Measurements from ENCODE around the gene GARNL3. TPM values are rescaled to one million over a fixed set of nuclear protein-coding genes. Genes with fewer than 3 reads are reported as not detected.

The GARNL3 gene
- total and polyA plus RNA-seq, 2 experiments from 2014 or later = 9.5 to 10.5 TPM

GRCh38 chr9:127273326-127273725 is 8.8 kb downstream of the GARNL3 start:
- no peak for DNase-seq (ENCODE audit: low spot score)
- Histone ChIP-seq H3K4me3 (no peak overlapping the region), H3K36me3 (replicated peaks; ENCODE audit: insufficient read depth, low read depth) (no peaks in the 10 kb centered on the region), H4K20me1 (ENCODE audit: insufficient read depth, poor library complexity, severe bottlenecking) (no peaks in the 10 kb centered on the region), H2AFZ (no peak overlapping the region), H3K27ac (no peak overlapping the region), H3K9me3 (ENCODE audit: low read depth) (no peaks in the 10 kb centered on the region), H3K79me2 (no peaks in the 10 kb centered on the region), H3K4me1 (ENCODE audit: insufficient read depth) (no peaks in the 10 kb centered on the region), H3K4me2 (no peak overlapping the region), H3K9me2 (replicated peaks; ENCODE audit: insufficient read depth) (no peaks in the 10 kb centered on the region), H3K27me3 (no peaks in the 10 kb centered on the region)
- TF ChIP-seq CTCF (IDR thresholded peaks at IDR 0.05; ENCODE audit: poor library complexity) = no peak
- TF ChIP-seq EZH2phosphoT487 (IDR thresholded peaks at IDR 0.05; ENCODE audit: low read depth, severe bottlenecking, unreplicated experiment) = no peak
- TF ChIP-seq EZH2 (IDR thresholded peaks at IDR 0.05; ENCODE audit: borderline replicate concordance) = no peak
- 75% methylated on average over 3 of the region's 3 CpGs for WGBS (ENCODE audit: low lambda C conversion rate, missing lambda C conversion rate)

- TF ChIP-seq EZH2phosphoT487 (IDR thresholded peaks at IDR 0.05; ENCODE audit: low read depth, severe bottlenecking, unreplicated experiment) = no peak
- no peak for TF ChIP-seq EZH2 (IDR thresholded peaks at IDR 0.05; ENCODE audit: borderline replicate concordance)
- TF ChIP-seq CTCF (IDR thresholded peaks at IDR 0.05; ENCODE audit: poor library complexity) = no peak
- Histone ChIP-seq H3K9me3 (ENCODE audit: low read depth) (no peaks in the 10 kb centered on the region), H3K36me3 (replicated peaks; ENCODE audit: insufficient read depth, low read depth) (no peaks in the 10 kb centered on the region), H3K4me2 (no peak overlapping the region), H3K27ac (no peak overlapping the region), H3K4me1 (ENCODE audit: insufficient read depth) (peaks cover 4% of the 10 kb centered on the region), H4K20me1 (ENCODE audit: insufficient read depth, poor library complexity, severe bottlenecking) (no peaks in the 10 kb centered on the region), H3K27me3 (no peaks in the 10 kb centered on the region), H3K79me2 (no peaks in the 10 kb centered on the region), H3K9me2 (replicated peaks; ENCODE audit: insufficient read depth) (no peaks in the 10 kb centered on the region), H3K4me3 (no peak overlapping the region), H2AFZ (no peak overlapping the region)
- DNase-seq (ENCODE audit: low spot score) = no peak
- WGBS (ENCODE audit: low lambda C conversion rate, missing lambda C conversion rate) = 50% methylated on average over 2 of the region's 2 CpGs
Observed at GRCh38 chr9:127277099-127277498, 12.5 kb downstream of the GARNL3 start.

GRCh38 chr9:127277770-127278169 is 13.2 kb downstream of the GARNL3 start:
- Histone ChIP-seq H3K9me2 (replicated peaks; ENCODE audit: insufficient read depth) (no peaks in the 10 kb centered on the region), H3K36me3 (replicated peaks; ENCODE audit: insufficient read depth, low read depth) (no peaks in the 10 kb centered on the region), H3K4me1 (ENCODE audit: insufficient read depth) (peaks cover 4% of the 10 kb centered on the region), H3K27ac (no peak overlapping the region), H4K20me1 (ENCODE audit: insufficient read depth, poor library complexity, severe bottlenecking) (no peaks in the 10 kb centered on the region), H3K4me2 (no peak overlapping the region), H3K4me3 (no peak overlapping the region), H3K27me3 (no peaks in the 10 kb centered on the region), H2AFZ (no peak overlapping the region), H3K79me2 (no peaks in the 10 kb centered on the region), H3K9me3 (ENCODE audit: low read depth) (no peaks in the 10 kb centered on the region)
- WGBS (ENCODE audit: low lambda C conversion rate, missing lambda C conversion rate) = 97% methylated on average over 1 of the region's 1 CpG
- TF ChIP-seq EZH2phosphoT487 (IDR thresholded peaks at IDR 0.05; ENCODE audit: low read depth, severe bottlenecking, unreplicated experiment) (no peak), CTCF (IDR thresholded peaks at IDR 0.05; ENCODE audit: poor library complexity) (no peak), EZH2 (IDR thresholded peaks at IDR 0.05; ENCODE audit: borderline replicate concordance) (no peak)
- DNase-seq (ENCODE audit: low spot score) = no peak

- no peaks in the 10 kb centered on the region for H3K27me3 ChIP-seq
- peaks cover 4% of the 10 kb centered on the region for H3K4me1 ChIP-seq (ENCODE audit: insufficient read depth)
- TF ChIP-seq EZH2phosphoT487 (IDR thresholded peaks at IDR 0.05; ENCODE audit: low read depth, severe bottlenecking, unreplicated experiment) (no peak), EZH2 (IDR thresholded peaks at IDR 0.05; ENCODE audit: borderline replicate concordance) (no peak), CTCF (IDR thresholded peaks at IDR 0.05; ENCODE audit: poor library complexity) (no peak)
- no peak for DNase-seq (ENCODE audit: low spot score)
- no peaks in the 10 kb centered on the region for H3K79me2 ChIP-seq
- no peak overlapping the region for H3K27ac ChIP-seq
- H3K9me3 ChIP-seq (ENCODE audit: low read depth) = no peaks in the 10 kb centered on the region
- no peaks in the 10 kb centered on the region for H3K36me3 ChIP-seq (replicated peaks; ENCODE audit: insufficient read depth, low read depth)
- WGBS (ENCODE audit: low lambda C conversion rate, missing lambda C conversion rate) = 81% methylated on average over 2 of the region's 2 CpGs
- no peak overlapping the region for H3K4me2 ChIP-seq
- H3K4me3 ChIP-seq = no peak overlapping the region
- no peak overlapping the region for H2AFZ ChIP-seq
- no peaks in the 10 kb centered on the region for H4K20me1 ChIP-seq (ENCODE audit: insufficient read depth, poor library complexity, severe bottlenecking)
- H3K9me2 ChIP-seq (replicated peaks; ENCODE audit: insufficient read depth) = no peaks in the 10 kb centered on the region
Observed at GRCh38 chr9:127278372-127278771, 13.8 kb downstream of the GARNL3 start.

All from hepatocyte (in vitro differentiated cells).